Thoracic aorta (tissue), 2 donors: ENCODE measurements around the gene CEP170B. TPM values are rescaled to one million over a fixed set of nuclear protein-coding genes. Genes with fewer than 3 reads are reported as not detected.
"Not testable (repeated sequence)": the region's sequence is repeated elsewhere in the genome, so short reads cannot be mapped to it uniquely, and the experiment has no call there.

Experiments used
- ATAC-seq: fragments of 150-250 bp; one replicate; pipeline ENCODE4 v1.8.0; 2017; ENCODE audit warnings: low read depth; ENCODE audit not compliant: insufficient number of reproducible peaks, low FRiP score
- DNase-seq: peaks from one replicate; pipeline ENCODE4 v3.0.0-alpha.2; 2020; ENCODE audit warnings: low spot score
- H3K27ac ChIP-seq, 2 donors: fragments of 200-600 bp; sonication (generic); 1 replicate in 1 of 2; 2 replicates in 1 of 2; pipeline ENCODE4 v1.5.1; 2016; ENCODE audit warnings: mild to moderate bottlenecking in 2 of 2, moderate library complexity in 2 of 2
- H3K27me3 ChIP-seq: fragments of 200-600 bp; sonication (generic); replicated peaks from 2 replicates; pipeline ENCODE4 v1.6.0; 2016; ENCODE audit warnings: mild to moderate bottlenecking; ENCODE audit not compliant: insufficient read depth
- H3K36me3 ChIP-seq: fragments of 200-600 bp; sonication (generic); one replicate; pipeline ENCODE4 v1.5.1; 2016
- H3K4me1 ChIP-seq, 2 donors: fragments of 200-600 bp; sonication (generic); 1 replicate in 1 of 2; 2 replicates in 1 of 2; pipeline versions ENCODE4 v1.5.1 to v1.6.0; 2016; ENCODE audit warnings: low read depth in 2 of 2, mild to moderate bottlenecking in 1 of 2; ENCODE audit not compliant: control insufficient read depth in 1 of 2
- H3K4me3 ChIP-seq: fragments of 200-600 bp; sonication (generic); 2 replicates; pipeline ENCODE4 v1.5.1; 2016; ENCODE audit warnings: mild to moderate bottlenecking
- H3K9me3 ChIP-seq: fragments of 200-600 bp; sonication (generic); 2 replicates; pipeline ENCODE4 v1.5.1; 2016
- total RNA-seq, 2 donors: library from RNA; depleted of rRNA; stranded (reverse); fragments of >200 nt; gene quantifications; one replicate each; pipeline versions ENCODE4 v1.1.0 to v1.2.3, GENCODE V29; 2016
- TF ChIP-seq, protein P1 (sequence below): fragments of 200-600 bp; sonication (generic); IDR thresholded peaks from one replicate; pipeline ENCODE4 v1.5.1; 2019; ENCODE audit warnings: antibody characterized with exemption

CEP170B gene
- total RNA-seq, 2 donors from 2014 or later, result 35.2 to 38.2 TPM

DNA sequence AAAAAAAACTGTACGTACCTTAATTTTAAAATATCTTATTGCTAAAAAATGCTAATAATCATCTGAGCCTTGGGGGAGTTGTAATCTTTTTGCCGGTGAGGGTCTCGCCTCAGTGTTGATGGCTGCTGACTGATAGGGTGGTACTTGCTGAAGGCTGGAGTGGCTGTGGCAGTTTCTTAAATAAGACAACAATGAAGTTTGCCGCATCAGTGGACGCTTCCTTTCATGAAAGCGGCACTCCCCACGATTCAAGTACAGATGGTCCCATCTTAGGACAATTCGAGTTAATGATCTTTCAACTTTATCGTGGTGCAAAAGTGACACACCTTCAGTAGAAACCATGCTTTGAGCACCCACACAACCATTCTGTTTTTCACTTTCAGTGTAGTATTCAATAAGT lies 52.0 kb downstream of the CEP170B start:
- H3K27ac ChIP-seq, result no peak overlapping the region
- H3K4me3 ChIP-seq, result no peak overlapping the region
- TF ChIP-seq, protein P1, sequence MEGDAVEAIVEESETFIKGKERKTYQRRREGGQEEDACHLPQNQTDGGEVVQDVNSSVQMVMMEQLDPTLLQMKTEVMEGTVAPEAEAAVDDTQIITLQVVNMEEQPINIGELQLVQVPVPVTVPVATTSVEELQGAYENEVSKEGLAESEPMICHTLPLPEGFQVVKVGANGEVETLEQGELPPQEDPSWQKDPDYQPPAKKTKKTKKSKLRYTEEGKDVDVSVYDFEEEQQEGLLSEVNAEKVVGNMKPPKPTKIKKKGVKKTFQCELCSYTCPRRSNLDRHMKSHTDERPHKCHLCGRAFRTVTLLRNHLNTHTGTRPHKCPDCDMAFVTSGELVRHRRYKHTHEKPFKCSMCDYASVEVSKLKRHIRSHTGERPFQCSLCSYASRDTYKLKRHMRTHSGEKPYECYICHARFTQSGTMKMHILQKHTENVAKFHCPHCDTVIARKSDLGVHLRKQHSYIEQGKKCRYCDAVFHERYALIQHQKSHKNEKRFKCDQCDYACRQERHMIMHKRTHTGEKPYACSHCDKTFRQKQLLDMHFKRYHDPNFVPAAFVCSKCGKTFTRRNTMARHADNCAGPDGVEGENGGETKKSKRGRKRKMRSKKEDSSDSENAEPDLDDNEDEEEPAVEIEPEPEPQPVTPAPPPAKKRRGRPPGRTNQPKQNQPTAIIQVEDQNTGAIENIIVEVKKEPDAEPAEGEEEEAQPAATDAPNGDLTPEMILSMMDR, result no peak
- DNase-seq (no peak), ATAC-seq (no peak)
- H3K27me3 ChIP-seq, result no peaks in the 10 kb centered on the region
- H3K4me1 ChIP-seq, result no peaks in the 10 kb centered on the region
- peaks cover 3% of the 10 kb centered on the region for H3K9me3 ChIP-seq
- H3K36me3 ChIP-seq, result no peaks in the 10 kb centered on the region

DNA sequence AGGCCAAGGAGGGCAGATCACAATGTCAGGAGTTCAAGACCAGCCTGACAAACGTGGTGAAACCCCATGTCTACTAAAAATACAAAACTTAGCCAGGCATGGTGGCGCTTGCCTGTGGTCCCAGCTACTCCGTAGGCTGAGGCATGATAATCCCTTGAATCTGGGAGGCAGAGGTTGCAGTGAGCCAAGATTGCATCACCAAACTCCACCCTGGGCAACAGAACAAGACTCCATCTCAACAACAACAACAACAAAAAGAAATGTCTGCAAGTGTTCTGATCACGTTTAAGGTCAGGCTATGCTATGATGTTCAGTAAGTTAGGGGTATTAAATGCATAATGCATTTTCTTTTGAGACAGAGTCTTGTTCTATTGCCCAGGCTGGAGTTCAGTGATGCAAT lies 52.9 kb downstream of the CEP170B start:
- ATAC-seq (no peak), DNase-seq (no peak)
- TF ChIP-seq, protein P1, result no peak
- Histone ChIP-seq H3K4me3 (no peak overlapping the region), H3K27ac (no peak overlapping the region), H3K27me3 (no peaks in the 10 kb centered on the region), H3K4me1 (no peaks in the 10 kb centered on the region), H3K9me3 (no peaks in the 10 kb centered on the region), H3K36me3 (no peaks in the 10 kb centered on the region)

DNA sequence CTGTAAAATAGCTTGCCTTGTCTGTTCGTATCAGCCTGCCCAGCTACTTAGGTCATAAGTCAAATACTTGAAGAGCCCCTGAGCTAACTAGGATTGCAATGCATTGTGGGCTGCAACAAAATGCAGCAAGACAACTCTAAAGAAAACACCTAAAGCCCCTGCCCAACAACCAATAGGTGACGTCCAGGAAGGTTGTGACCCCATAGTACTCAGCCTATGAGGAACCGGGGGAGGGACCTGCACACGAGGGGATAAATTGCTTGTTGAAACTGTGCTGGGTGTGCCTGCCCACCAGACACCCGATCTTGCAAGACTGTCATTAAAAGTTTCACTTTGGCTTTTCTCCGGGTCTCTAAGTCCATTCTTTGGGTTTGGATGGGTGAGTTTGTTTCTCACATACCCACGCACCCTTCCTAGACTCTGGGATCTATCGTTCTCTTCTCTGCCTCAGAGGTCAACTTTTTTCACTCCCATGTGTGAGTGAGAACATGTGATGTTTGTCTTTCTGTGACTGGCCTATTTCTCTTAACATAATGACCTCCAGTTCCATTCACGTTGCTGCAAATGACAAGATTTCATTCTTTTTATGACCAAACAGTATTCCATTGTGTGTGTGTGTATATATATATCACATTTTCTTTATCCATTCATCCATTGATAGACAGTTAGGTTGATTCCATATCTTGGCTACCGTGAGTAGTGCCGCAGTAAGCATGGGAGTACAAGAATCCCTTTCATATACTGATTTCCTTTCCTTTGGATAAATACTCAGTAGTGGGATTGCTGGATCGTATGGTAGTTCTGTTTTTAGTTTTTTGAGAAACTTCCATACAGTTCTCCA lies 54.3 kb downstream of the CEP170B start:
- H3K27me3 ChIP-seq, DNase-seq, H3K9me3 ChIP-seq, H3K36me3 ChIP-seq, ATAC-seq, H3K27ac ChIP-seq, H3K4me1 ChIP-seq, H3K4me3 ChIP-seq: not testable (repeated sequence)

DNA sequence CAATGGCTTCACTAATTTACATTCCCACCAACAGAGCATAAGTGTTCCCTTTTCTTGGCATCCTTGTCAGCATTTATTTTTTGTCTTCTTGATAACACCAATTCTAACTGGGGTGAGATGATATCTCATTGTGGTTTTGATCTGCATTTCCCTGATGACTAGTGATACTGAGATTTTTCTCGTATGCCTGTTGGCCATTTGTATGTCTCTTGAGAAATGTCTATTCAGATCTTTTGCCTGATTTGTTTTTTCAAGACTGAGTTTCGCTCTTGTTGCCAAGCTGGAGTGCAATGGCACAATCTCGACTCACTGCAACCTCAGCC lies 54.9 kb downstream of the CEP170B start:
- TF ChIP-seq, protein P1, result no peak
- DNase-seq, result no peak
- H3K27ac ChIP-seq, result no peak overlapping the region

DNA sequence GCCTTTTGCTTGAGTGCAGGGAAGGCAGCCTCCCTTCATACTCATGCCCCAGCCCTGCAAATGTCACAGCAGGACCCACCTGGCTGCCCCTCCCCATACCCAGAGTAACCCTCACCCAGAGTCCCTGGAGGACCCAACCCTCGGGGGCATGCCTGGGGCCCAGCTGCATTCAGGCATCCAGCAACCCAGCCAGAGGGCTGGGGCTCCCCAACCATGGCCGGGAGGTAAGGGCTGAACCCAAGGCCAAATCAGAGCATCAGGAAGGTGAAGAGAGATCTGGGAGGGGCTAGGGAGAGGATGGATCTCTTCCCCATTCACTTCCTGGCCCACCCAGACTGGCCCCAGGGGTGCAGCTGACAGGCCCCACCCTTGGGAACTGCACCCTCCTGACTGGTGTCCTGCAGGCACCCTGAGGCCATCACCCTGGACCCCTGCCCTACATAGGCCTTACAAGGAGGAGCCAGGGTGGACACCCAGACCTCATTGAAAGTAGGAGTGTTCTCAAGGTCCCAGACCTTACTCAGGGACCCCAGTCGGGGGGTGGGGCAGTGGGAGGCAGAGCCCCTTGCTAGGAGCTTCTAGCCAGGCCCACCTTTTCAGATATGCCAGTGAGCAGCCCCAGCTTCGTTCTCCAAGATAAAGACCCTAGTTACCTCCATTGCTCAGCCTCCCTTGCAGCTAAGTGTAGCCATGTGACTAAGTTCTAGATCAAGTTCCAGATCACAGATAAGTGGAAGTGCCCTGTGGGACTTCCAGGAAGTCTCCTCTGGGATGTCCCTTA lies 58.8 kb downstream of the CEP170B start:
- Histone ChIP-seq H3K27ac (no peak overlapping the region), H3K36me3 (no peaks in the 10 kb centered on the region), H3K4me1 (no peaks in the 10 kb centered on the region), H3K9me3 (no peaks in the 10 kb centered on the region), H3K4me3 (no peak overlapping the region), H3K27me3 (no peaks in the 10 kb centered on the region)
- DNase-seq, result no peak
- ATAC-seq, result no peak
- TF ChIP-seq, protein P1, result no peak

More for the DNA sequence above, 54.9 kb downstream of the CEP170B start:
- no peaks in the 10 kb centered on the region for H3K4me1 ChIP-seq
- ATAC-seq, result no peak
- H3K27me3 ChIP-seq, result no peaks in the 10 kb centered on the region
- H3K36me3 ChIP-seq, result no peaks in the 10 kb centered on the region
- no peak overlapping the region for H3K4me3 ChIP-seq
- H3K9me3 ChIP-seq, result no peaks in the 10 kb centered on the region
